ENCODE results near the gene MAP2K7.
"Not testable (repeated sequence)": the region's sequence is repeated elsewhere in the genome, so short reads cannot be mapped to it uniquely, and the experiment has no call there.

Gene MAP2K7

DNA sequence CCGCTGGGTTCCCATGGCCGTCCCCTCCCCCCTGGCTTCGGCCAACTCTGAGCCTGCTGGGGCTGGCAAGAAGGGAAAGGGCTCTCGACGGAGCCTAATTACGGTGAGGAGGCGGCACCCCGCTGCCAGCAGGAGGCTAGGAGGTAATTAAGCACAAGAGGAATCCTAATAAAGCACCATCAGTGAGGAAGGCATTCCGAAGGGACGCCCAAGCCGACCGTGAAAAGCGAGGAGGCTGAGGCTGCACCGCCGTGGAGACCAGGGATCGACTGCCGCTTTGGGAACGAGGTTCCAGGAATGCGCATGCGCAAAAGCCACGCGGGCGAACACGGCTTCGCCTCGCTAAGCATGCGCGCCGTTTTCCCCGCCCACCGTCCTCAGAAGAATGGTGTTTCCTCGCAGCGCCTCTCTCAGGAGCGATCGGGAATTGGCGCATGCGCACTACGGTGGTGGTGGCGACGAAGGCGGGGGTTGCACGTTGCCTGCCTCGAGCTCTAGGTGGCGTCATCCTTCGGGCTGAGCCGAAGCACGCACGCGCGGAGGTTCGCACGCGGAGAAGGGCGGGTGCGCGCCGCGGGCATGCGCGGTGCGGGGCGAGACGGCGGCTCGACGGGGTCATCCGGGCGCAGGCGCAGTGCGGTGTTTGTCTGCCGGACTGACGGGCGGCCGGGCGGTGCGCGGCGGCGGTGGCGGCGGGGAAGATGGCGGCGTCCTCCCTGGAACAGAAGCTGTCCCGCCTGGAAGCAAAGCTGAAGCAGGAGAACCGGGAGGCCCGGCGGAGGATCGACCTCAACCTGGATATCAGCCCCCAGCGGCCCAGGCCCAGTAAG is at the start of gene MAP2K7:
MAP2K7 (plus strand) TSS at position 634 of the 830 bp plus-strand sequence; CDS start at position 702, 68 bp downstream.
- peak; percentile 100 for DNase-seq (ENCODE audit: low read depth in 1 of 2, low spot score in 1 of 2)

DNA sequence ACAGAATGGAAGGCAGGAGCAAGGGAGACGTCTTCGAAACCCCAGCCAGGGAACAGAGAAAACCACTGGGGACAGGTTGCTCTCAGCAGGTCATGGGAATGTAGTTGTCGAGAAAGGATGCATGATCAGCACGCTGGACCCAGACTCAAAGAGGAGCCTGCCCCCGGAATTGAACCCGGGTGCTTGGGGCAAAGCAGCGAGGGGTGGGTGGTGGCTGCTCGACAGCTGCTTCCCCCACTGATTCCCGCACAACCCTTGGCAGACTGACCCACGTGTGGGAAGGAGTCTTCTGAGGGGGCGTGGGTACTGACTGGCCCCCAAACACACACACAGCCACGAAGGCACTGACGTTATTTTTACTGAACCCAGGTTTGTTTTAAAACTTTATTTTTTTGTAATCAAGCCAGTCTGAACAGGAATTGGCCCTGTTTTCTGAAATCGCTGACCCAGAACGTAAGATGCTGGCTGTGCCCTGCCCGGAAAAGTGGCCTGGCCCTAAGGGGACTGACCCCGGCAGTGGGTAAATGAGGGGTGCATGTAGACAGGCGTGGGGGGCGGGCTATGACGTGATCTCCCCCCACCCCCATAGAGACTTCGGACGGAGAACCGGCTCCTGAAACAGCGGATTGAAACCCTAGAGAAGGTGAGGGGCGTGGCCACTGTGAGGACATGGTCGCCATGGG is 48.1 kb upstream of the MAP2K7 start:
- DNase-seq (ENCODE audit: low read depth in 1 of 2, low spot score in 1 of 2), result no peak

GRCh38 chr19:7856109-7856591 is 47.5 kb upstream of the MAP2K7 start:
- DNase-seq (ENCODE audit: low read depth in 1 of 2, low spot score in 1 of 2), result no peak

GRCh38 chr19:7856679-7857663 is 46.7 kb upstream of the MAP2K7 start:
- no peak for DNase-seq (ENCODE audit: low read depth in 1 of 2, low spot score in 1 of 2)

DNA sequence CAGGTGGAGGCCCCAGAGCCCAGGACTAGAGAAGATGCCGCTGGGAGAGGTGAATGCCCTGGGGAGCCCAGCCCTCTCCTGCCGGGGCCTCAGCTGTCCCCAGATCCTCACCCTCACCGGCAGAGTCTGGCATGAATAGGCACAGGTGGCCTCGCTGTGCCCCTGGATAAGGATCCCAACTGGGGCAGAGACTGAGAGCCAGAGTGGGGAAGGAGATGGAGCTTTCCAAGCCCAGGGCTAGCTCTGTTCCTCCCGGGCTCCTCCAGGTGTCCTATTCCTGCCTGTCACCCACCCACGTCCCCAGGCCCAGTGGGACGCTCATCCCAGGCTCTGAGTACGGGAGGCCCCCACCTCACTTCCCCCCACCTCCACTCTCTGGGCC is 46.0 kb upstream of the MAP2K7 start:
- no peak for DNase-seq (ENCODE audit: low read depth in 1 of 2, low spot score in 1 of 2)

- no peak for DNase-seq (ENCODE audit: low read depth in 1 of 2, low spot score in 1 of 2)
These were observed 45.4 kb upstream of the MAP2K7 start for GRCh38 chr19:7858109-7858770.

- DNase-seq (ENCODE audit: low read depth in 1 of 2, low spot score in 1 of 2), result not testable (repeated sequence)
These were observed 44.6 kb upstream of the MAP2K7 start for GRCh38 chr19:7859087-7859486.

GRCh38 chr19:7859831-7860713 is 43.6 kb upstream of the MAP2K7 start:
- no peak for DNase-seq (ENCODE audit: low read depth in 1 of 2, low spot score in 1 of 2)

DNA sequence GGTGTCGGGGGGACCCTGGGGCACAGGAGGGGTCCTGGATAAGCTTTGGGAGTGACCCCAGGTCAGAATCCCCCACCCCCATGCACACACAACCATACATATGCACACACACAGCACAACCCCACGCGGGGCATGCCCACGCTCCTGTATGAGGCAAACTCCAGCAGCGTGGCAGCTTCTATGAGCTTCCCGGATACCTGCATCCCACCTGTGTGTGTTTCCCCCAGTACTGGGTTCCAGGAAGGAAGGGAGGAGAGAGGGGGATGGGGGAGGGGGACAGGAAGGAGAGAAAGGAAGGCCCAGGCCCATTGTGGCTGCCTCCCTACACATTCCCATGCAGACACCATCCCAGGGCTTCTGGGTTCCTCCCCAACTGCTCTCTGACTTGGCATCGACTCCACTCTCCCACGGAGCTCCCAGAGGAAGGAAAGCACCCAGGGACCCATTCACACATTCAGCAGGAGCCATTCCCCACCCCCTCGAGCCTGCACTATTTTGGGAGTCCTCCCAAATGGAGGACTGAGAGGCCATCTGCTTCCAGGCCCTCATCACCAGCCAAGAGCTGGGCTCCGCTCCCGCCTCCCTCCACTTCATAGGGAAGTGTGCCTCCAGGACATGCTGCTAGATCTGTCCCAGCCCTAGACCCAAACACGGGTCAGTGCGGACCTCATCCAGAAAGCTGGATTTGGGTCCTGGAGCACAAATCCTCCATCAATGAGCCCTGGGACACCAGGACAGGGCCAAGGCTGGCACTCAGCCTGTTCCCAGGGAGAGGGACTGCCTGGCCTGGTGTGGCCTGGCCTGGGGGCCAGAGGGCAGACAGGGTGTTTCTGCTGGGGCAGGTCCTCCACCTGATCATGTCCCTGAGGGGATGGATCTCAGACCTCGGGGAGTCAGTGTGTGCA is 42.7 kb upstream of the MAP2K7 start:
- no peak for DNase-seq (ENCODE audit: low read depth in 1 of 2, low spot score in 1 of 2)

GRCh38 chr19:7861619-7862412 is 41.9 kb upstream of the MAP2K7 start:
- no peak for DNase-seq (ENCODE audit: low read depth in 1 of 2, low spot score in 1 of 2)

DNA sequence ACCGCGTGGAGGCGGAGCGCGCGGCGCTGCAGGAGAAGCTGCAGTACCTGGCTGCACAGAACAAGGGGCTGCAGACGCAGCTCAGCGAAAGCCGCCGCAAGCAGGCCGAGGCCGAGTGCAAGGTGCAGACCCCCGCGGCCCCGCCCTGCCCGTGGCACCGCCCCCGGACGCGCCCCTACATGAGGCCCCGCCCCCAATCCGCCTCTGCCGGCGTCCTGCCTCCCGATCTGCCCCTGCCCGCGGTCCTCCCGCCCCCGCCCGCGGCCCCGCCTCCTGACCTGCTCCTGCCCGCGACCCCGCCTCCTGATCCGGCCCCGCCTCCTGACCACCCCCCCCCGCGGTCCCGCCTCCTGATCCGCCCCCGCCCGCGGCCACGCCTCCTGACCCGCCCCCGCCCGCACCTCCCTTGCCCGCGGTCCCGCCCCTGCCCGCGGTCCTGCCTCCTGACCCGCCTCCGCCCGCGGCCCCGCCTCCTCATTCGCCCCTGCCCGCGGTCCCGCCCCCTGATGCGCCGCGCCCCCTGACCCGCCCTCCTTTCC is 41.2 kb upstream of the MAP2K7 start:
- peak; percentile 56 to 60 for DNase-seq (ENCODE audit: low read depth in 1 of 2, low spot score in 1 of 2)

- DNase-seq (ENCODE audit: low read depth in 1 of 2, low spot score in 1 of 2), result no peak
These were observed 40.3 kb upstream of the MAP2K7 start for GRCh38 chr19:7863157-7863970.

GRCh38 chr19:7863971-7864689 is 39.5 kb upstream of the MAP2K7 start:
- DNase-seq (ENCODE audit: low read depth in 1 of 2, low spot score in 1 of 2), result no peak

- DNase-seq (ENCODE audit: low read depth in 1 of 2, low spot score in 1 of 2), result no peak
These were observed 39.0 kb upstream of the MAP2K7 start for GRCh38 chr19:7864690-7865074.

DNA sequence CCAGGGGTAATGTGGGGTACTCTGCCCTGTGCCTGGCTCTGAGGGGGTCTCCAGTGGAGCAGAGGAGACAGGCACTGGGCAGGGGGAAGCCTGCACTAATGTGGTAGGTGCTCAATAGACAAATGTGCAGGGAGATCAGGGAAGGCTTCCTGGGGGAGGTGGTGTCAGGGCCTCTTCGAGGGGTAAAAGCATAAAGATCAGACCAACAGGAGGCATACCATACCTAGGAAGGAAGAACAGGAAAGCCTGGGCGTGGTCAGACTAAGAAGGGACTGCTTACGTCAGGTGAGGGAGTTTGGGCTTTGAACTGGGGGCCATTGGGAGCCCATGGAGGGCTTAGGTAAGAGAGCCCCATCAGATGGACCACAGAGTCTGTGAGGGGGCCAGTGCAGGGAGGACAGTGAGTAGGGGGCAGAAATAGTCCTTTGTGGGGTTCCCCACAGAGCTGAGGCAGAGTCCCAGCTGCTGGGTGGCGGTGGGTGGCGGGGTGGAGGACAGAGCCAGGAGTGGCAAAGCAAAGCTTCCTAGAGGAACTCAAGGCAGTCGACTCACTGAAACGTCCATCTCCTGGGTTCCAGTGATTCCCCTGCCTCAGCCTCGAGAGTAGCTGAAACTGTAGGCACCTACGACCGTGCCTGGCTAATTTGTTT is 38.3 kb upstream of the MAP2K7 start:
- DNase-seq (ENCODE audit: low read depth in 1 of 2, low spot score in 1 of 2), result no peak

Measured in stimulated activated CD4-positive, alpha-beta T cell treated with anti-CD3 and anti-CD28 coated beads, Interleukin-15, amount 100 ng/mL, for 1 hour (primary cell).